GM18868 (cell line): ENCODE measurements around the gene STXBP5L.
"Not testable (repeated sequence)": the region's sequence is repeated elsewhere in the genome, so short reads cannot be mapped to it uniquely, and the experiment has no call there.

Source experiments
- ATAC-seq: cut with Tn5 transposase; IDR thresholded peaks from one replicate; pipeline ENCODE4 v1.9.1; 2021; ENCODE audit warnings: mild to moderate bottlenecking, moderate library complexity; ENCODE audit not compliant: unreplicated experiment

Gene STXBP5L

DNA sequence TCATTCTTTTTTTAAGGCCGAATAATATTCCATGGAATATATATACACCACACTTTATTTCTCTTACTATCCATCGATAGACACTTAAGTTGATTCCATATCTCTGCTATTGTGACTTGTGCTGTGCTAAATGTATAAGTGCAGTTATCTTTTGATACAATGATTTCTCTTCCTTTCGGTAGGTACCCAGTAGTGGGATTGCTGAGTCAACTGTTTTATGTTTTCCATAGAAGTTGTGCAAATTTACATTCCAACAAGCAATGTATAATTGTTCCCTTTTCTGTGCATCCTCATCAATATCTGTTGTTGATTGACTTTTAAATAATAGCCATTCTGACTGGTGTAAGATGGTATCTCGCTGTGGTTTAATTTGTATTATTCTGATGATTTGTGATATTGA is 81.0 kb downstream of the STXBP5L start:
- ATAC-seq, result no peak

DNA sequence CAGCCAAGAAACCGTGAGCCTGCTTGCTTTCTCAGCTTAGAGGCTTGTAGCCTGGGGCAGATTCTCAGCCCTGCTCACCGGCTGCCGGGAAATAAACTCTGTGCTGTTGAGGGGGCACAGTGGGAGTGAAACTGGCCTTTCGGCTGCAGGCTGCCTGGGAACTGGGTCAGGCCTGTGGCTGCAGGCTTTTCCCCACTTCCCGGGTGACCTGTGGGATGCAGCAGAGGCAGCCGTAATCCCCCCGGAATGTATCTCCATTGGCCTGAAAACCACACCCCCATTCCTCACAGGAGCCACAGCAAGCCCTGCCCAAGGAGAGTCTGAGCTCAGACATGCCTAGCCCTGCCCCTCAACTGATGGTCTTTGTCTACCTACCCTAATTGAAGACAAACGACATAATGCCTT is 110.9 kb downstream of the STXBP5L start:
- no peak for ATAC-seq

DNA sequence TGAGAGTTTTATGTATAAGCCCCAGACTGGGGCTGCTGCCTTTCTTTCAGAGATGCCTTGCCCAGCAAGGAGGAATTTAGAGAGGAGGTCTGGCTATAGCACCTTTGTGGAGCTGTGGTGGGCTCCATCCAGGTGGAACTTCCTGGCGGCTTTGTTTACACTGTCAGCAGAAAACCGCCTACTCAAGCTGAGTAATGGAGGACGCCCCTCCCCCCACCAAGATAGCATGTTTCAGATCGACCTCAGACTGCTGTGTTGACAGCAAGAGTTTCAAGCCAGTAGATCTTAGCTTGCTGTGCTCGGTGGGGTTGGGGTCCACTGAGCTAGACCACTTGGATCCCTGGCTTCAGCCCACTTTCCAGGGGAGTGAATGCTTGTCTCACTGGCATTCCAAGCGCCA is 155.6 kb downstream of the STXBP5L start:
- ATAC-seq, result no peak

- no peak for ATAC-seq
Observed at GRCh38 chr3:121064121-121064520, 156.1 kb downstream of the STXBP5L start.

- ATAC-seq, result no peak
Observed at GRCh38 chr3:121072133-121072532, 164.1 kb downstream of the STXBP5L start.

- no peak for ATAC-seq
Observed at GRCh38 chr3:121073011-121073410, 165.0 kb downstream of the STXBP5L start.

- no peak for ATAC-seq
Observed at GRCh38 chr3:121075191-121075590, 167.2 kb downstream of the STXBP5L start.

DNA sequence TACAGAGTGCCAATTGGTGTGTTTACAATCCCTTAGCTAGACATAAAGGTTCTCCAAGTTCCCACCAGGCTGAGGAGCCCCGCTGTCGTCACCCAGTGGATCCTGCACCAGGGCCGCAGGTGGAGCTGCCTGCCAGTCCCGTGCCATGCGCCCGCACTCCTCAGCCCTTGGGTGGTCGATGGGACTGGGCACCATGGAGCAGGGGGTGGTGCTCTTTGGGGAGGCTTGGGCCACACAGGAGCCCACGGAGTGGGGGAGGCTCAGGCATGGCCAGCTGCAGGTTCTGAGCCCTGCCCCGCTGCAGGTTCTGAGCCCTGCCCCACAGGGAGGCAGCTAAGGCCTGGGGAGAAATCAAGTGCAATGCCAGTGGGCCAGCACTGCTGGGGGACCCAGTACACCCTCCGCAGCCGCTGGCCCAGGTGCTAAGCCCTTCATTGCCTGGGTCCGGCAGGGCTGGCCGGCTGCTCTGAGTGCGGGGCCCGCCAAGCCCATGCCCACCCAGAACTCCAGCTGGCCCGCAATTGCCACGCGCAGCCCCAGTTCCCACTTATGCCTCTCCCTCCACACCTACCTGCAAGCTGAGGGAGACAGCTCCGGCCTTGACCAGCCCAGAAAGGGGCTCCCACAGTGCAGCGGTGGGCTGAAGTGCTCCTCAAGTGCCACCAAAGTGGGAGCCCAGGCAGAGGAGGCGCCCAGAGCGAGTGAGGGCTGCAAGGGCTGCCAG is 170.5 kb downstream of the STXBP5L start:
- not testable (repeated sequence) for ATAC-seq

- no peak for ATAC-seq
Observed at GRCh38 chr3:121096953-121097352, 188.9 kb downstream of the STXBP5L start.

GRCh38 chr3:121111086-121111485 is 203.1 kb downstream of the STXBP5L start:
- ATAC-seq, result not testable (repeated sequence)

GRCh38 chr3:121111914-121112612 is 204.1 kb downstream of the STXBP5L start:
- ATAC-seq, result no peak

DNA sequence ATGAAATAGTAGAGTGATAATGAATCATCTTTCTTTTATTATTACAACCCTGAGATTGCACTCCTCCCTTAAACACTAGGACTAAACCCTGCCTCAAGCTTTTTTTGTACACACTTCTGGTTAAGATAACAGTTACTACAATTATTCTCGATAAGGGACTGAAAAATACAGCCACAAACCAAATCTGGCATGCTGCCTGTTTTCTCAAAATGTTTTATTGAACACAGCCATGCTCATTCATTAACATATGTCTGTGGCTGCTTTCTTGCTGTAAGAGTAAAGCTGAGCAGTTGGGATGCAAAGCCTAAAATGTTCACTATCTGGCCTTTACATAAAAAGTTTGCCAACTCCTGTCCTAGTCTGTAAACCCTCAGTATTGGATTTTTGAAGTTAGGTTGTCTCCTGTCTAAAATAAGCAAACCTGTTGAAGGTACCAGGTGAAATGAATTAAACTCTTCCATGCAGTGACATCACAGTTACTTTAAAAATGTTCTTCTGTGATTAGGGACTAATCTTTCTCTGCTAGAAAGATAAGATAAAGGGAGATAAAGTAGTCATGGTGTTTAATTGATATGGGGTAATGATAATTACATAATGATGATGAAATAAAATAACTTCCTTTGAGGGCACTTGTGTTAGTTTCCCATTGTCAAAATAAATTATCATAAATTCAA is 218.2 kb downstream of the STXBP5L start:
- ATAC-seq, result no peak

DNA sequence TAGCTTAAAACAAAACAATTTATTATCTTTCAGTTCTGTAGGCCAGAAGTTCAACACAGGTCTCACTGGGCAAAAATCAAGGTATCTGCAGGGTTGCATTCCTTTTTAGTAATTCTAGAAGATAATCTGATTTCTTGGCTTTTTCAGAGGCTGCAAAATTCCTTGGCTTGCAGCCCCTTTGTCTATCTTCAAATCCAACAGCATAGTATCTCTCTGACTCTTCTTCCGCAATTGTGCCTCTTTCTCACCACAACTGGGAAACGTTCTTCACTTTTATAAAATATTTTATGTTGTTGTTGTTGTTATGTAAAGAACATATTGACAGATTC is 218.7 kb downstream of the STXBP5L start:
- no peak for ATAC-seq

GRCh38 chr3:121152573-121152972 is 244.6 kb downstream of the STXBP5L start:
- no peak for ATAC-seq

DNA sequence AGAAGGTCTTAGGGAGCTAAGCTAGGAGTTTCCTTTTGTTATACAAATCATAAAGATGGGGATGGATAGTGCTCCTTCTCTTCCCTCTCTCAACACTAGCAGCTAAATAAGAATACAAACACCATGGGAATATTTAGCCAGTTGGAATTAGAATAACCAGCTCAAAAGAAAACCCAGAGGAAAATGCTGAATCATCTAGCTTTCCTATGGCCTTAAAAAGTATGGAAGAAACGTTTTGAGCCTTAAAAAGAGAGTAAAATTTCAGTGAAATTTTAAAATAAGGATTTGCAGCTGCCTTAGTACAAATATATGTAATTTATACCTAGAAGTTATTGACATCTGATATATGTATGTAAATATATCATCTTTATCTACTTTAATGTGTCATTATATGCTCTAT is 245.8 kb downstream of the STXBP5L start:
- no peak for ATAC-seq

GRCh38 chr3:121155028-121155427 is 247.0 kb downstream of the STXBP5L start:
- ATAC-seq, result no peak

DNA sequence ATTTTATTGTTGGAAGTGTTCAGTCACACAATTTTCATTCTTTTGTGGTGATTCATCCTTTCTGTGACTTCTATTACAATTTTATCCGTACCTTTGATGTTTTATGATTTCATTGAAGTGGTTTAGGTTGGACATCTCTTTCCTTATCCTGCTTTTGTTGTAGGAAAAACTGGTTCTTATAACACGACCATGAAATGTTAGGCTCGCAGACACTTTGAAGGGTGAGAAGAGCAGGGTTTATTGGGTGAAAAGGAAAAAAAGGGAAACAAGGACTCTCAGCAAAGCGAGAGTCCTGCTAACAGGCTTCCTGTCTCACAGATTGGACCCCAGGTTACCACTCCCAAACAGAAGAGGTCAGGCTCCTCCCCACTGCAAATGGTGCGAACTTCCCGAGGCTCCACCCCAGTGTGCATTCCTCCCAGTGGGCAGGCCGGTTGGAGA is 257.4 kb downstream of the STXBP5L start:
- ATAC-seq, result no peak

DNA sequence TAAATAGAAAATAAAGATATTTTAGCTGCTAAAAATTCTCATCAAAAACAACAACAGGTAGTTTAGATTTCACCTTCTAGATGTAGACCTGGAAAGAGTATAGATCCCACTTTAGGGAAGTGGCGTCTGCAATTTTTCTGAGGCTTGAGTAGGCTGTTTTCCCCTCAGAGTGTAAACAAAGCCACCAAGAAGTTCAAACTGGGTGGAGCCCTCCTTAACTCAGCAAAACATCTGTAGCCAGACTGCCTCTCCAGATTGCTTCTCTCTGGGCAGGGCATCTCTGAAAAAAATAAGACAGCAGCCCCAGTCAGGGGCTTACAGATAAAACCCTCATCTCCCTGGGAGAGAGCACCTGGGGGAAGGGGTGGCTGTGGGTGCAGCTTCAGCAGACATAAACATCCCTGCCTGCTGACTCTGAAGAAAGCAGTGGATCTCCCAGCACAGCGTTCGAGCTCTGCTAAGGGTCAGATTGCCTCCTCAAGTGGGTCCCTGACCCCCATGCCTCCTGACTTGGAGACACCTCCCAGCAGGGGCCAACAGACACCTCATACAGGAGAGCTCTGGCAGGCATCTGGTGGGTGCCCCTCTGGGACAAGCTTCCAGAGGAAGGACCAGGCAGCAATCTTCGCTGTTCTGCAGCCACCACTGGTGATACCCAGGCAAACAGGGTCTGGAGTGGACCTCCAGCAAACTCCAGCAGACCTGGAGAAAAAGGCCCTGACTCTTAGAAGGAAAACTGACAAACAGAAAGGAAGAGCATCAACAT is 259.6 kb downstream of the STXBP5L start:
- ATAC-seq, result no peak

- no peak for ATAC-seq
Observed at GRCh38 chr3:121175083-121175482, 267.1 kb downstream of the STXBP5L start.

GRCh38 chr3:121190626-121191025 is 282.6 kb downstream of the STXBP5L start:
- not testable (repeated sequence) for ATAC-seq

- ATAC-seq, result no peak
Observed at GRCh38 chr3:121202573-121202972, 294.6 kb downstream of the STXBP5L start.
